BLaER1 treated with 17β-estradiol and CSF1 and Interleukin-3, amounts not matched to agents 10 nM and 100 nM (cell line): ENCODE results near the gene CUL3.

Experiments used
- H3K27ac ChIP-seq, 11 experiments: shearing (Covaris generic); formaldehyde crosslinking; 2 replicates each; pipeline ENCODE4 v1.8.1; 2022
- H3K27me3 ChIP-seq, 11 experiments: shearing (Covaris generic); formaldehyde crosslinking; 2 replicates each; pipeline ENCODE4 v1.8.1; 2022
- H3K36me3 ChIP-seq, 11 experiments: shearing (Covaris generic); formaldehyde crosslinking; 2 replicates each; pipeline ENCODE4 v1.8.1; 2022
- H3K4me1 ChIP-seq, 10 experiments: shearing (Covaris generic); formaldehyde crosslinking; 2 replicates each; pipeline ENCODE4 v1.8.1; 2022
- H3K4me2 ChIP-seq, 11 experiments: shearing (Covaris generic); formaldehyde crosslinking; 2 replicates each; pipeline ENCODE4 v1.8.1; 2022
- H3K4me3 ChIP-seq, 10 experiments: shearing (Covaris generic); formaldehyde crosslinking; 2 replicates each; pipeline ENCODE4 v1.8.1; 2022
- H3K9ac ChIP-seq, 11 experiments: shearing (Covaris generic); formaldehyde crosslinking; 2 replicates each; pipeline ENCODE4 v1.8.1; 2022
- H3K9me3 ChIP-seq, 11 experiments: shearing (Covaris generic); formaldehyde crosslinking; replicated peaks in 1 of 11; 2 replicates each; pipeline ENCODE4 v1.8.1; 2022
- H4K20me1 ChIP-seq, 11 experiments: shearing (Covaris generic); formaldehyde crosslinking; 2 replicates each; pipeline ENCODE4 v1.8.1; 2022
- Cebpa-rat ChIP-seq, 11 experiments: shearing (Covaris generic); IDR thresholded peaks; 2 replicates each; pipeline ENCODE4 v1.8.1; 2022

The CUL3 gene

GRCh38 chr2:224555823-224556366 lies 29.3 kb downstream of the CUL3 start:
- no peak overlapping the region for H3K27ac ChIP-seq
- no peaks in the 10 kb centered on the region for H3K27me3 ChIP-seq
- peaks cover 0 to 19% (median 1%) of the 10 kb centered on the region in 10 experiments; a peak in 8 of 20 replicates for H3K4me1 ChIP-seq
- peaks cover 38 to 99% (median 87%) of the 10 kb centered on the region in 11 experiments for H3K36me3 ChIP-seq
- no peak overlapping the region for H3K9ac ChIP-seq
- H3K9me3 ChIP-seq = peaks cover 0 to 13% (median 9%) of the 10 kb centered on the region in 11 experiments; a peak in 7 of 22 replicates
- peaks cover 74 to 100% (median 97%) of the 10 kb centered on the region in 11 experiments for H4K20me1 ChIP-seq
- H3K4me2 ChIP-seq = no peak overlapping the region
- H3K4me3 ChIP-seq = no peak overlapping the region
- TF ChIP-seq Cebpa-rat (IDR thresholded peaks at IDR 0.05) = no peak

- Histone ChIP-seq H3K9ac (no peak overlapping the region), H3K4me1 (no peaks in the 10 kb centered on the region), H4K20me1 (peaks cover 58 to 100% (median 94%) of the 10 kb centered on the region in 11 experiments), H3K27me3 (no peaks in the 10 kb centered on the region), H3K36me3 (peaks cover 51 to 99% (median 90%) of the 10 kb centered on the region in 11 experiments), H3K4me3 (no peak overlapping the region), H3K27ac (no peak overlapping the region), H3K4me2 (no peak overlapping the region), H3K9me3 (0 out of 22 replicates have a peak, but pooled peaks cover 0 to 5% (median 0%) of the 10 kb centered on the region in 11 experiments)
- TF ChIP-seq Cebpa-rat (IDR thresholded peaks at IDR 0.05) = no peak
These were observed 32.4 kb downstream of the CUL3 start for GRCh38 chr2:224552771-224553170.

GRCh38 chr2:224551693-224552092 lies 33.5 kb downstream of the CUL3 start:
- 0 out of 22 replicates have a peak overlapping the region, but pooled peaks of 1 of the 11 experiments have one; percentile 6 for H3K27ac ChIP-seq
- no peak overlapping the region for H3K9ac ChIP-seq
- 0 out of 22 replicates have a peak, but pooled peaks cover 0 to 5% (median 0%) of the 10 kb centered on the region in 11 experiments for H3K9me3 ChIP-seq
- no peak for TF ChIP-seq Cebpa-rat (IDR thresholded peaks at IDR 0.05)
- H4K20me1 ChIP-seq = peaks cover 62 to 100% (median 95%) of the 10 kb centered on the region in 11 experiments
- H3K4me1 ChIP-seq = peaks cover 0 to 8% (median 0%) of the 10 kb centered on the region in 10 experiments; a peak in 2 of 20 replicates
- no peak overlapping the region for H3K4me2 ChIP-seq
- no peaks in the 10 kb centered on the region for H3K27me3 ChIP-seq
- peaks cover 45 to 98% (median 89%) of the 10 kb centered on the region in 11 experiments for H3K36me3 ChIP-seq
- H3K4me3 ChIP-seq = no peak overlapping the region

GRCh38 chr2:224546926-224547325 lies 38.2 kb downstream of the CUL3 start:
- no peak for TF ChIP-seq Cebpa-rat (IDR thresholded peaks at IDR 0.05)
- Histone ChIP-seq H3K9ac (no peak overlapping the region), H3K4me2 (no peak overlapping the region), H3K36me3 (peaks cover 37 to 98% (median 76%) of the 10 kb centered on the region in 11 experiments), H3K9me3 (peaks cover 0 to 18% (median 5%) of the 10 kb centered on the region in 11 experiments; a peak in 10 of 22 replicates), H4K20me1 (peaks cover 54 to 100% (median 96%) of the 10 kb centered on the region in 11 experiments; a peak in 21 of 22 replicates), H3K27ac (no peak overlapping the region), H3K4me3 (no peak overlapping the region), H3K27me3 (no peaks in the 10 kb centered on the region), H3K4me1 (peaks cover 0 to 8% (median 0%) of the 10 kb centered on the region in 10 experiments; a peak in 2 of 20 replicates)

GRCh38 chr2:224545884-224546644 lies 39.1 kb downstream of the CUL3 start:
- Histone ChIP-seq H3K27me3 (no peaks in the 10 kb centered on the region), H3K9ac (no peak overlapping the region), H3K36me3 (peaks cover 40 to 98% (median 78%) of the 10 kb centered on the region in 11 experiments), H3K4me1 (peaks cover 0 to 14% (median 0%) of the 10 kb centered on the region in 10 experiments; a peak in 2 of 20 replicates), H3K4me3 (no peak overlapping the region), H4K20me1 (peaks cover 53 to 100% (median 96%) of the 10 kb centered on the region in 11 experiments; a peak in 21 of 22 replicates), H3K9me3 (peaks cover 0 to 25% (median 8%) of the 10 kb centered on the region in 11 experiments; a peak in 12 of 22 replicates), H3K27ac (no peak overlapping the region), H3K4me2 (no peak overlapping the region)
- TF ChIP-seq Cebpa-rat (IDR thresholded peaks at IDR 0.05) = no peak

- peaks cover 67 to 100% (median 97%) of the 10 kb centered on the region in 11 experiments; a peak in 21 of 22 replicates for H4K20me1 ChIP-seq
- peaks cover 0 to 37% (median 9%) of the 10 kb centered on the region in 11 experiments; a peak in 12 of 22 replicates for H3K9me3 ChIP-seq
- H3K4me2 ChIP-seq = no peak overlapping the region
- peaks cover 43 to 98% (median 77%) of the 10 kb centered on the region in 11 experiments for H3K36me3 ChIP-seq
- H3K27ac ChIP-seq = no peak overlapping the region
- no peak for TF ChIP-seq Cebpa-rat (IDR thresholded peaks at IDR 0.05)
- no peaks in the 10 kb centered on the region for H3K27me3 ChIP-seq
- H3K4me3 ChIP-seq = no peak overlapping the region
- H3K4me1 ChIP-seq = peaks cover 0 to 14% (median 0%) of the 10 kb centered on the region in 10 experiments; a peak in 2 of 20 replicates
- H3K9ac ChIP-seq = no peak overlapping the region
These were observed 41.2 kb downstream of the CUL3 start for GRCh38 chr2:224543939-224544338.

- TF ChIP-seq Cebpa-rat (IDR thresholded peaks at IDR 0.05) = no peak
- H3K9me3 ChIP-seq = peaks cover 0 to 34% (median 9%) of the 10 kb centered on the region in 11 experiments; a peak in 12 of 22 replicates
- H3K36me3 ChIP-seq = peaks cover 65 to 91% (median 81%) of the 10 kb centered on the region in 11 experiments
- H3K4me1 ChIP-seq = 0 out of 20 replicates have a peak, but pooled peaks cover 0 to 8% (median 0%) of the 10 kb centered on the region in 10 experiments
- H3K4me3 ChIP-seq = no peak overlapping the region
- no peaks in the 10 kb centered on the region for H3K27me3 ChIP-seq
- no peak overlapping the region for H3K4me2 ChIP-seq
- H3K9ac ChIP-seq = no peak overlapping the region
- H4K20me1 ChIP-seq = peaks cover 63 to 100% (median 97%) of the 10 kb centered on the region in 11 experiments
- H3K27ac ChIP-seq = no peak overlapping the region
These were observed 46.5 kb downstream of the CUL3 start for GRCh38 chr2:224538561-224539138.

- Histone ChIP-seq H3K27me3 (no peaks in the 10 kb centered on the region), H3K4me1 (no peaks in the 10 kb centered on the region), H4K20me1 (peaks cover 46 to 100% (median 90%) of the 10 kb centered on the region in 11 experiments; a peak in 21 of 22 replicates), H3K36me3 (peaks cover 69 to 91% (median 85%) of the 10 kb centered on the region in 11 experiments), H3K27ac (no peak overlapping the region), H3K9ac (no peak overlapping the region), H3K4me2 (no peak overlapping the region), H3K4me3 (no peak overlapping the region), H3K9me3 (0 out of 22 replicates have a peak, but pooled peaks cover 0 to 7% (median 0%) of the 10 kb centered on the region in 11 experiments)
- TF ChIP-seq Cebpa-rat (IDR thresholded peaks at IDR 0.05) = no peak
These were observed 52.2 kb downstream of the CUL3 start for GRCh38 chr2:224532931-224533330.
